ENCODE results near the gene IRAK1.

DNA sequence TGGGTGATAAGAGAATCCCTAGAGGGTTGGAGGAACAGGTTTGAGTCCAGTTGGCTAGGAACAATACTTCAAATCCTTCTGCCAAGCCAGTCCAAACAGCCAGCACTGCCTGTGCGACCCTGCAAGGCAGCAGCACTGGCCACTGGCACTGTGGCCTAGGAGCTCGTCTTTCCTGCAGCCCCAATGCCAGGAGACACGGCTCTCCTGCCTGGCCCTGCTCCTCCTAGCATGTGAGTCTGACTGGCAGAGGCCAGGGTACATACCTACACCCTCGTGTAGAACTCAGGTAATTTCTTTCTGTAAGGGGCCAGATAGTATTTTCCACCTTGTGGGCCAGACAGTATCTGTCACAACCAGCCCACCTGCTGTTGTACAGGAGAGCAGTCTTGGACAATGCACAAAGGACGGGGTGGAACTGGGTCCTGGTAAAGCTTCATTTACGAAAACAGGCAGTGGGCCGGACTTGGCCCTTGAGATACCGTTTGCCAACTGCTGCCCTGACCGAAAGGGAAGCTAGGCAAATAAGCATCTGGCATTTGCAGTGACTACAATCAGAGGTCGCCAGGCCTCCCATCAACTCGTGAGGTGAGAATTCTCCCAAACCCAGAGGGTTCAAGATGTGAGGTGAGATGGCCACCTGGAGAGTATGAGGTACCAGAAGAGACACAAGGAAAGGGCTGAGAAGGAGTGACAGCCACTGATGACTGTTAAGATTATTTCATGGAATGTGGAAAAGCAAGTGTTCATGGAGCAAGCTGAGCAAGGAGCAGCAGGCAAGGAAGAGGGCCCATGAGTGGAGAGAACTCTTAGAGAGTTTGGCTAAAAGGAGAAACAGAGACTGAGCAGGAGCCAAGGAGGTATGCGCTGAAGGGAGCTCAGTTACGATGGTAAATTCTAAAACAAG lies 29.8 kb upstream of the IRAK1 start:
- TF ChIP-seq, protein P1, sequence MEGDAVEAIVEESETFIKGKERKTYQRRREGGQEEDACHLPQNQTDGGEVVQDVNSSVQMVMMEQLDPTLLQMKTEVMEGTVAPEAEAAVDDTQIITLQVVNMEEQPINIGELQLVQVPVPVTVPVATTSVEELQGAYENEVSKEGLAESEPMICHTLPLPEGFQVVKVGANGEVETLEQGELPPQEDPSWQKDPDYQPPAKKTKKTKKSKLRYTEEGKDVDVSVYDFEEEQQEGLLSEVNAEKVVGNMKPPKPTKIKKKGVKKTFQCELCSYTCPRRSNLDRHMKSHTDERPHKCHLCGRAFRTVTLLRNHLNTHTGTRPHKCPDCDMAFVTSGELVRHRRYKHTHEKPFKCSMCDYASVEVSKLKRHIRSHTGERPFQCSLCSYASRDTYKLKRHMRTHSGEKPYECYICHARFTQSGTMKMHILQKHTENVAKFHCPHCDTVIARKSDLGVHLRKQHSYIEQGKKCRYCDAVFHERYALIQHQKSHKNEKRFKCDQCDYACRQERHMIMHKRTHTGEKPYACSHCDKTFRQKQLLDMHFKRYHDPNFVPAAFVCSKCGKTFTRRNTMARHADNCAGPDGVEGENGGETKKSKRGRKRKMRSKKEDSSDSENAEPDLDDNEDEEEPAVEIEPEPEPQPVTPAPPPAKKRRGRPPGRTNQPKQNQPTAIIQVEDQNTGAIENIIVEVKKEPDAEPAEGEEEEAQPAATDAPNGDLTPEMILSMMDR (conservative IDR thresholded peaks at IDR 0.05 in 1 of 2, IDR thresholded peaks at IDR 0.05 in 1 of 2; ENCODE audit: extremely low read depth in 1 of 2, insufficient read depth in 1 of 2, low read depth in 1 of 2, low read length in 2 of 2): no peak
- TF ChIP-seq EZH2 (IDR thresholded peaks at IDR 0.05; ENCODE audit: borderline replicate concordance, low read length): no peak

Measured in mammary epithelial cell (primary cell).